ENCODE measurements around the gene SERTAD1.

SERTAD1 gene

DNA sequence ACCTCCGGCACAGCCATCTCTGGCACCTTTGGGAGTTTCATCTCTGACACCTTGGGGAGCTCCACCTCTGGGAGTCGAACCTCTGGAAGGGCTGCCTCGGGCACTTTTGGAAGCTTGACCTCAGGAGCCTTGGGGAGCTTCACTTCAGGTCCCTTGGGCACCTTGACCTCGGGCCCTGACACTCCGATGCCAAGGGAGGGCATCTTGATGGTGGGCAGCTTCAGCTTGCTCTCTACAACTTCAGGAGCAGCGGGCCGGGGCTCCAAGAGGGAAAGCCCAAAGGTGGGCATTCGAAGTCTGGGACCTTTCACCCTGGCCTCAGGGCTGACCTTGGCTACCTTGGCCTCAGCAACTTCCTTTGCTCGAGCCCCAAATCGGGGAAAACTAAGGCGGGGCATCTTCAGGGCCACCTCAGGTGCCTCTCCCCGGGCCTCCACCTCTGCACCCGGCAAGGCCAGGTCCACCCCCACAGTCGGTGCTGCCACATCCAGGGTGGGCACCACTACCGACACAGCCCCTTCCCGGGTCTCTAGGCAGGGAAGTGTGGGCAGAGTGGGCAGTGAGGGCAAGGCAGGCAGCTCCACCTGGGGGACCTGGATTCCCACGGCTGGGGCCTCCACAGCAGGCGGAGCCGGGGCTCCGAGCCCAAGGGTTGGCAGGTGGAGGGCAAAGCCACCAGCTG lies 28.8 kb downstream of the SERTAD1 start:
- H3K27me3 ChIP-seq (replicated peaks; ENCODE audit: control insufficient read depth, insufficient read depth, low read length): no peaks in the 10 kb centered on the region; the same call in 1 of the 2 replicates
- no peak overlapping the region for H3K4me3 ChIP-seq (replicated peaks; ENCODE audit: low read depth, low read length)
- no peak for DNase-seq (ENCODE audit: extremely low read depth, insufficient read length)
- H3K36me3 ChIP-seq (ENCODE audit: control insufficient read depth, insufficient read depth, low read length): no peaks in the 10 kb centered on the region
- TF ChIP-seq, protein P1, sequence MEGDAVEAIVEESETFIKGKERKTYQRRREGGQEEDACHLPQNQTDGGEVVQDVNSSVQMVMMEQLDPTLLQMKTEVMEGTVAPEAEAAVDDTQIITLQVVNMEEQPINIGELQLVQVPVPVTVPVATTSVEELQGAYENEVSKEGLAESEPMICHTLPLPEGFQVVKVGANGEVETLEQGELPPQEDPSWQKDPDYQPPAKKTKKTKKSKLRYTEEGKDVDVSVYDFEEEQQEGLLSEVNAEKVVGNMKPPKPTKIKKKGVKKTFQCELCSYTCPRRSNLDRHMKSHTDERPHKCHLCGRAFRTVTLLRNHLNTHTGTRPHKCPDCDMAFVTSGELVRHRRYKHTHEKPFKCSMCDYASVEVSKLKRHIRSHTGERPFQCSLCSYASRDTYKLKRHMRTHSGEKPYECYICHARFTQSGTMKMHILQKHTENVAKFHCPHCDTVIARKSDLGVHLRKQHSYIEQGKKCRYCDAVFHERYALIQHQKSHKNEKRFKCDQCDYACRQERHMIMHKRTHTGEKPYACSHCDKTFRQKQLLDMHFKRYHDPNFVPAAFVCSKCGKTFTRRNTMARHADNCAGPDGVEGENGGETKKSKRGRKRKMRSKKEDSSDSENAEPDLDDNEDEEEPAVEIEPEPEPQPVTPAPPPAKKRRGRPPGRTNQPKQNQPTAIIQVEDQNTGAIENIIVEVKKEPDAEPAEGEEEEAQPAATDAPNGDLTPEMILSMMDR (IDR thresholded peaks at IDR 0.05; ENCODE audit: insufficient read depth, low read length, poor library complexity, severe bottlenecking): no peak

DNA sequence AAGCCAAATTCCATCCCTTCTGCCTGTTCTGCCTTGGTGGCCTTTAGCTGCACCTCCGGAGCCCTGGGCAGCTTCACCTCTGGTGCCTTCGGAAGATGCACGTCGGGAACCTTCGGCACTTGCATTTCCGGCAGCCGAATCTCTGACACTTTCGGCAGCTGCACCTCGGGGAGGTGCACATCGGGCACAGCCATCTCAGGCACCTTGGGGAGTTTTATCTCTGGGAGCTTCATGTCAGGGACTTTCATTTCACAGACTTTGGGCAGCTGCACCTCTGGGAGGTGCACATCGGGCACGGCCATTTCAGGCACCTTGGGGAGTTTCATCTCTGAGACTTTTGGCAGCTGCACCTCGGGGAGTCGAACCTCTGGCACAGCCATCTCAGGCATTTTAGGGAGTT lies 29.8 kb downstream of the SERTAD1 start:
- DNase-seq (ENCODE audit: extremely low read depth, insufficient read length): no peak

DNA sequence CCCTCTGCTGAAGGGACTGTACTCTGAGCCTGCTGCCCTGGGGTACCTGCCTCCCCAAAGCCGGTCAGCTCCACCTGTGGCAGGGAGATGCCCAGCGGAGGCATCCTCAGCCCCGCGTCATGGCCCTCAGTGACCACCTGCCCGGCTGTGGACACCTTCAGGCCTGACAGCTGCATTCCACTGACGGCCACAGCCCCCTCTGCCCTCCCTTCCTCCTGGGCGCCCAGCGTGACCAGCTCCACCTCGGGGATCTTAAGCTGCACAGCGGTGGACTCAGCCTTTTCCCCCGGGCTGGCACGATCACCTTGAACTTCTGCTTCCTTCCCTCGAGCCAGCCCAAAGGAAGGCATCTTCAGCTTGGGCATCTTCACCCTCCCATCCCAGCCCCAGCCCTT lies 31.0 kb downstream of the SERTAD1 start:
- Histone ChIP-seq H3K4me3 (replicated peaks; ENCODE audit: low read depth, low read length) (no peak overlapping the region), H3K27me3 (replicated peaks; ENCODE audit: control insufficient read depth, insufficient read depth, low read length) (no peaks in the 10 kb centered on the region; the same call in 1 of the 2 replicates), H3K36me3 (ENCODE audit: control insufficient read depth, insufficient read depth, low read length) (no peaks in the 10 kb centered on the region)
- DNase-seq (ENCODE audit: extremely low read depth, insufficient read length): no peak
- TF ChIP-seq, protein P1 (IDR thresholded peaks at IDR 0.05; ENCODE audit: insufficient read depth, low read length, poor library complexity, severe bottlenecking): no peak

More for the DNA sequence above, 29.8 kb downstream of the SERTAD1 start:
- Histone ChIP-seq H3K4me3 (replicated peaks; ENCODE audit: low read depth, low read length) (no peak overlapping the region), H3K36me3 (ENCODE audit: control insufficient read depth, insufficient read depth, low read length) (no peaks in the 10 kb centered on the region), H3K27me3 (replicated peaks; ENCODE audit: control insufficient read depth, insufficient read depth, low read length) (no peaks in the 10 kb centered on the region; the same call in 1 of the 2 replicates)
- TF ChIP-seq, protein P1 (IDR thresholded peaks at IDR 0.05; ENCODE audit: insufficient read depth, low read length, poor library complexity, severe bottlenecking): no peak

DNA sequence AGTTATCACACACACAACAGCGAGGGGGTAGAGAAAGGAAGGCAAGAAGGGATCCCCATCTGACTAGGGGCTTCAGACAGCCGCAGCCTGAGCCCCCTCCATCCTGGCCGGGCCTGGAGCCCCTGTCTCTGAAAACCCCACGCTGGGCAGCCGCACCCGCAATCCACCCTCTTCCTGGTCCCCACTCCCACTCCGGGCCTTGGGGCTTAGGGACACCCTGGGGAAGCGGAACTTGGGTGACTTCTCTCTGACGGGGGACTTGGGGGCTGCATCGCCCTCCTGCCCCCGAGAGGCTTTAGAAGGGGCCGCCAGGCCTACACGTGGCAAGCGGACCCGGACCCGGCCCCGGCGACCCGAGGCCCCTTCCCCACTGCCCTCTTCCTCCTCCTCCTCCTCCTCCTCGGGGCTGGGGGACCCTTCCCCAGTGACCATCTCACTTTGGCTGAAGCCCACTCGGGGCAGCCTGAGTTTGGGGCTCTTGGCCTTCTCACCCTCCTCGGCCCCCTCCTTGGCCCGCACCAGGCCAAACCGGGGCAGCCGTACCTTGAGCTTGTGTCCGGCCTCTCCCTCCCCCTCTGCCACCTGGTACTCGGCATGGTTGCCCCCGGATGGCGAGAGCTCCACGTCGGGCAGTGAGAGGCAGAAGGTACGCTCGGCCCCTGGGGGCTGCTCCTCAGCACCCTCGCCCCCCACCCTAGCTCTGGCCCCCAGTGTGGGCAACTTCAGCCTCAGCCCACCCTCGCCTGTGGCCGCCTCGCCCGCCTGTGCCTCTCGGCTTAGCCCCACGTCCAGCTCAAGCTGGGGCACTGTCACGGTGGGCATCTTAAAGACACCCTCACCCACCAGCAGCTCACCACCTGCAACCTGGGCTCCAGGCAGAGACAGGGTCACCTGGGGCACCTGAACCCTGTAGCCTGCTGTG lies 31.6 kb downstream of the SERTAD1 start:
- no peak for DNase-seq (ENCODE audit: extremely low read depth, insufficient read length)
- H3K36me3 ChIP-seq (ENCODE audit: control insufficient read depth, insufficient read depth, low read length): no peaks in the 10 kb centered on the region
- TF ChIP-seq, protein P1 (IDR thresholded peaks at IDR 0.05; ENCODE audit: insufficient read depth, low read length, poor library complexity, severe bottlenecking): no peak
- no peaks in the 10 kb centered on the region; the same call in 1 of the 2 replicates for H3K27me3 ChIP-seq (replicated peaks; ENCODE audit: control insufficient read depth, insufficient read depth, low read length)
- H3K4me3 ChIP-seq (replicated peaks; ENCODE audit: low read depth, low read length): no peak overlapping the region

DNA sequence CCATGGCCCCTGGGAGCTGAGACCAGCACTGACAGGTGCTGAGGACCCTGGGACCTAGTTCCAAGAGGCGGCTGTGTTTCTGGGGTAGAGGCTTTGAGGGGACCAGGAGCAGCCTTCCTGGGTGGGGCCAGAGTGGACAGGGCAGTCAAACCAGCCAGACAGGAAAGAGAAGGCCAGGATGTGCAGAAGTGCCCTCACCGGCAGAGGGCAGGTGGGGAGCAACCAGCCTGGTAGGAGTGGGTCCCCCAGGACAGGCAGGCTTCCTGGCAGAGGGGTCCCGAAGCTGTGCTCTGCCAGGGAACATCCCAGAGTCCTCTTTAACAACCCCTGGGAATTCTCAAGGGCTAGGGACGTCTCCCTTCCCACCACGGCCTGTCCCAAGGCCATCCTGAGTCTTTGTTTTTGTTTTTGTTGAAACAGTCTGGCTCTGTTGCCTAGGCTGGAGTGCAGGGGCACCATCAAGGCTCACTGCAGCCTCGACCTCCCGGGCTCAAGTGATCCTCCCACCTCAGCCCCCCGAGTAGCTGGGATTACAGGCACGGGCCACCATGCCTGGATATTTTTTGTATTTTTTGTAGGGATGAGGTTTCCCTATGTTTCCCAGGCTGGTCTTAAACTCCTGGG lies 32.8 kb downstream of the SERTAD1 start:
- no peak for DNase-seq (ENCODE audit: extremely low read depth, insufficient read length)
- no peaks in the 10 kb centered on the region; the same call in 1 of the 2 replicates for H3K27me3 ChIP-seq (replicated peaks; ENCODE audit: control insufficient read depth, insufficient read depth, low read length)
- TF ChIP-seq, protein P1 (IDR thresholded peaks at IDR 0.05; ENCODE audit: insufficient read depth, low read length, poor library complexity, severe bottlenecking): peak; percentile 39
- no peaks in the 10 kb centered on the region for H3K36me3 ChIP-seq (ENCODE audit: control insufficient read depth, insufficient read depth, low read length)
- H3K4me3 ChIP-seq (replicated peaks; ENCODE audit: low read depth, low read length): no peak overlapping the region
